K562 (cell line): ENCODE results near the gene RNF223. TPM values are rescaled to one million over a fixed set of nuclear protein-coding genes. Genes with fewer than 3 reads are reported as not detected.

ENCODE experiments used
- ATAC-seq: fragments of 200-7000 bp; cut with Tn5 transposase; 3 replicates; pipeline ENCODE4 v1.9.1; 2020; ENCODE audit warnings: moderate library complexity
- BruUV-seq: library from RNA; stranded (reverse); fragments of 400-500 nt; replicated peaks from 2 replicates; lab custom pipeline; 2021; lab: Mats Ljungman, UMichigan
- CTCF ChIA-PET: fragments of 300-600 bp; formaldehyde crosslinking; extraction: SDS; loops from one replicate; lab custom pipeline; 2021; ENCODE audit warnings: low intra/inter-chr PET ratio; lab: Yijun Ruan, JAX
- POLR2A ChIA-PET: fragments of 300-600, 350-650 bp; sonication (Branson Sonifier 250); formaldehyde crosslinking; extraction: SDS; loops from one replicate; lab custom pipeline; 2021; ENCODE audit warnings: antibody characterized with exemption, inconsistent platforms; lab: Yijun Ruan, JAX
- DNase-seq, 4 experiments: peaks; one replicate each; pipeline versions ENCODE4 v3.0.0 to v3.0.0-alpha.2; 2011 to 2018; ENCODE audit warnings: low spot score in 3 of 4, mixed read lengths in 3 of 4; ENCODE audit errors: extremely low read depth in 1 of 4
- FAIRE-seq: peaks from 2 replicates; lab custom pipeline; 2011; peaks lifted over from hg19 to GRCh38; lab: Jason Lieb, UNC
- H2AFZ ChIP-seq: 2 replicates; pipeline ENCODE4 v1.6.0; 2011; ENCODE audit warnings: low read depth, low read length, control low read depth, inconsistent platforms
- H3K27ac ChIP-seq: fragments of 200-600 bp; 3 replicates; pipeline ENCODE4 v1.8.0; 2011; ENCODE audit warnings: low read depth, mild to moderate bottlenecking, control low read depth, inconsistent platforms, low read length, moderate library complexity, mixed read lengths; ENCODE audit errors: extremely low read depth
- H3K27me3 ChIP-seq, 2 experiments: fragments of 300-600 bp in 1 of 2; 2 replicates in 1 of 2; 3 replicates in 1 of 2; pipeline versions ENCODE4 v1.6.0 to v1.8.0; 2011; ENCODE audit warnings: inconsistent platforms in 2 of 2, low read length in 2 of 2, mild to moderate bottlenecking in 1 of 2, mixed read lengths in 1 of 2, moderate library complexity in 1 of 2; ENCODE audit not compliant: control insufficient read depth in 2 of 2, insufficient read depth in 2 of 2
- H3K36me3 ChIP-seq: fragments of 300-600 bp; 3 replicates; pipeline ENCODE4 v1.8.0; 2011; ENCODE audit warnings: mild to moderate bottlenecking, low read length, inconsistent platforms; ENCODE audit not compliant: control insufficient read depth, insufficient read depth
- H3K4me1 ChIP-seq, 2 experiments: fragments of 200-600 bp in 1 of 2; replicated peaks in 1 of 2; 2 replicates in 1 of 2; 3 replicates in 1 of 2; pipeline versions ENCODE4 v1.5.1 to v1.8.0; 2011; ENCODE audit warnings: inconsistent platforms in 2 of 2, low read length in 2 of 2, mild to moderate bottlenecking in 1 of 2, mixed read lengths in 1 of 2, moderate library complexity in 1 of 2; ENCODE audit not compliant: control insufficient read depth in 2 of 2, insufficient read depth in 2 of 2
- H3K4me2 ChIP-seq: 2 replicates; pipeline ENCODE4 v1.6.1; 2011; ENCODE audit warnings: low read length, control low read depth, inconsistent platforms, mixed read lengths; ENCODE audit not compliant: insufficient read depth
- H3K4me3 ChIP-seq: fragments of 200-600 bp; sonication (generic), shearing (Covaris generic); 2 replicates; pipeline ENCODE4 v1.5.1; 2016; ENCODE audit warnings: control low read depth, inconsistent platforms
- H3K79me2 ChIP-seq: fragments of 200-600 bp; 3 replicates; pipeline ENCODE4 v1.8.0; 2011; ENCODE audit warnings: low read length, inconsistent platforms; ENCODE audit not compliant: control insufficient read depth, insufficient read depth
- H3K9ac ChIP-seq, 2 experiments: 2 replicates each; pipeline versions ENCODE4 v1.6.0 to v1.6.1; 2011; ENCODE audit warnings: low read depth in 2 of 2, low read length in 2 of 2, control low read depth in 1 of 2, inconsistent platforms in 1 of 2, mild to moderate bottlenecking in 1 of 2, mixed read lengths in 1 of 2; ENCODE audit not compliant: insufficient read depth in 1 of 2
- H3K9me1 ChIP-seq: one replicate; pipeline ENCODE4 v1.6.0; 2011; ENCODE audit warnings: inconsistent platforms, mild to moderate bottlenecking, low read length, moderate library complexity; ENCODE audit not compliant: control insufficient read depth, insufficient read depth
- H3K9me3 ChIP-seq: replicated peaks from 2 replicates; pipeline ENCODE4 v1.5.1; 2011; ENCODE audit warnings: low read depth, low read length, inconsistent platforms; ENCODE audit not compliant: control insufficient read depth, insufficient read depth
- H4K20me1 ChIP-seq: replicated peaks from 2 replicates; pipeline ENCODE4 v1.6.1; 2011; ENCODE audit warnings: low read length, inconsistent platforms, mixed read lengths; ENCODE audit not compliant: control insufficient read depth, insufficient read depth
- E2F3 ChIP-seq: fragments of 250-450 bp; sonication (Bioruptor Pico); IDR thresholded peaks from 2 replicates; pipeline ENCODE4 v1.4.0; 2020; ENCODE audit warnings: mild to moderate bottlenecking
- ESRRA ChIP-seq: fragments of 450-650 bp; IDR thresholded peaks from 2 replicates; pipeline ENCODE4 v1.6.1; 2014; ENCODE audit warnings: low read depth, mild to moderate bottlenecking, moderate library complexity, borderline replicate concordance
- JUNB ChIP-seq: fragments of 450-650 bp; formaldehyde crosslinking; conservative IDR thresholded peaks from 2 replicates; pipeline ENCODE4 v1.4.0; 2020; ENCODE audit warnings: mild to moderate bottlenecking
- MXI1 ChIP-seq: IDR thresholded peaks from 2 replicates; pipeline ENCODE4 v1.6.1; 2011; ENCODE audit warnings: low read depth, mild to moderate bottlenecking, improper control_type of control experiment, low read length
- MYBL2 ChIP-seq, 2 experiments: fragments of 450-650 bp in 1 of 2; sonication (generic) in 1 of 2; formaldehyde crosslinking in 1 of 2; IDR thresholded peaks; 2 replicates each; pipeline versions ENCODE4 v1.6.1 to v1.8.1; 2017 to 2022; ENCODE audit warnings: borderline replicate concordance in 1 of 2, inconsistent platforms in 1 of 2, low read depth in 1 of 2, mild to moderate bottlenecking in 1 of 2, missing genetic modification reagents in 1 of 2, moderate library complexity in 1 of 2
- NFATC3 ChIP-seq: fragments of 450-650 bp; IDR thresholded peaks from 2 replicates; pipeline ENCODE4 v1.6.1; 2017; ENCODE audit warnings: mild to moderate bottlenecking
- PRDM10 ChIP-seq: fragments of 450-650 bp; IDR thresholded peaks from 2 replicates; pipeline ENCODE4 v1.6.1; 2018; ENCODE audit not compliant: partially characterized antibody
- ZNF318 ChIP-seq, 2 experiments: fragments of 450-650 bp; IDR thresholded peaks; 2 replicates each; pipeline ENCODE4 v1.6.1; 2016; ENCODE audit warnings: mild to moderate bottlenecking in 2 of 2, borderline replicate concordance in 1 of 2, low read depth in 1 of 2, moderate library complexity in 1 of 2
- WGBS: fragments of 100-300 bp; shearing (Covaris generic); methylation state at CpG from one replicate; pipeline ENCODE4 v1.1.6; 2016; ENCODE audit warnings: low coverage, mixed read lengths; ENCODE audit not compliant: insufficient coverage; ENCODE audit errors: missing lambda C conversion rate; 5-methylcytosine and 5-hydroxymethylcytosine counted together
- in situ Hi-C: fragments of 300-500 bp; cut with MboI; formaldehyde crosslinking; loops from 4 replicates; pipeline ENCODE4 v1.15.0; 2018; ENCODE audit warnings: inconsistent platforms, mixed read lengths
- intact Hi-C: fragments of 100-400 bp; cut with micrococcal nuclease; formaldehyde crosslinking; loops from 2 replicates; pipeline ENCODE4 v1.14.2; 2022
- polyA plus RNA-seq, 8 experiments: library from polyadenylated mRNA; depleted of rRNA in 4 of 8; stranded (reverse) in 5 of 8; unstranded in 3 of 8; fragments of >200 nt; fragmentation: Nextera tagmentation in 2 of 8; fragmentation: Illumina TruSeq in 1 of 8; extraction: Ambion mirVana in 2 of 8; extraction: Trizol in 1 of 8; gene quantifications; 2 replicates each; pipeline versions ENCODE4 v1.2.1 to v1.2.3, GENCODE V29; 2011 to 2014; ENCODE audit warnings: inconsistent platforms in 1 of 8, missing spikeins in 1 of 8
- total RNA-seq, 7 experiments: library from RNA; depleted of rRNA in 6 of 7; stranded (reverse); fragments of >200 nt in 6 of 7; fragmentation: Illumina TruSeq in 2 of 7; extraction: Trizol in 2 of 7; gene quantifications; 2 replicates each; pipeline versions ENCODE4 v1.2.1 to v1.2.3, GENCODE V29; 2011 to 2021; ENCODE audit warnings: low replicate concordance in 1 of 7

The RNF223 gene
- total and polyA plus RNA-seq, 9 of the 15 experiments (the other 6 are each of a cell fraction or from before 2014, with no cell fraction given), result 0.04 to 0.32 TPM; not detected in 7

DNA sequence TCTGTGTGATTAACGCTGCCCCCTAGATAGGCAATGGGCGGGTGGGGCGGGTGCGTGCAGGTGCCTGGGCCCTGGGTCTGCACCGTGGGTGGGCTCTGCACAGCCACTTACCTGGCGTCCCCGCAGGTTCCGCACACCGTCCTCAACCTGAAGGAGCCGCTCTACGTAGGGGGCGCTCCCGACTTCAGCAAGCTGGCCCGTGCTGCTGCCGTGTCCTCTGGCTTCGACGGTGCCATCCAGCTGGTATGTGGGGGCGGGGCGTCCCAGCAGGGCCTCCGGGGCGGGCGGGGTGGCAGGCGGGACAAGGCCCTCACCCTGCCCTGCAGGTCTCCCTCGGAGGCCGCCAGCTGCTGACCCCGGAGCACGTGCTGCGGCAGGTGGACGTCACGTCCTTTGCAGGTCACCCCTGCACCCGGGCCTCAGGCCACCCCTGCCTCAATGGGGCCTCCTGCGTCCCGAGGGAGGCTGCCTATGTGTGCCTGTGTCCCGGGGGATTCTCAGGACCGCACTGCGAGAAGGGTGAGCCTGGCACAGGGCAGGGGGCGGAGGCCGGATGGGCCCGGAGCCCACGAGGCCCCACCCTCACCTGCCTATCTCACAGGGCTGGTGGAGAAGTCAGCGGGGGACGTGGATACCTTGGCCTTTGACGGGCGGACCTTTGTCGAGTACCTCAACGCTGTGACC is 22.8 kb downstream of the RNF223 start:
- ATAC-seq, result no peak
- H3K9ac ChIP-seq, result no peak overlapping the region
- WGBS, result 94% methylated on average over 20 of the region's 46 CpGs
- H3K4me1 ChIP-seq, result peaks cover 0 to 40% of the 10 kb centered on the region in 2 experiments; a peak in 1 of 5 replicates
- no peak overlapping the region for H2AFZ ChIP-seq
- no peak for FAIRE-seq
- no peak overlapping the region for H3K4me2 ChIP-seq
- no peak for DNase-seq
- H3K79me2 ChIP-seq, result no peaks in the 10 kb centered on the region
- in situ Hi-C loops, result no loop called here
- no peak overlapping the region for H3K27ac ChIP-seq
- ChIA-PET CTCF (no interaction called here), POLR2A (interaction anchor here (0.6 to 1.6 kb wide), 3 partner anchors 8 to 81 kb away, joined by 3 to 4 read pairs (median 3); no protein-coding TSS in a partner anchor)
- no peaks in the 10 kb centered on the region for H4K20me1 ChIP-seq
- no peaks in the 10 kb centered on the region for H3K9me1 ChIP-seq
- intact Hi-C loops, result no loop called here
- H3K9me3 ChIP-seq, result no peaks in the 10 kb centered on the region
- peaks cover 80% of the 10 kb centered on the region for H3K36me3 ChIP-seq
- H3K27me3 ChIP-seq, result no peaks in the 10 kb centered on the region
- no TSS peak for BruUV-seq
- no peak overlapping the region for H3K4me3 ChIP-seq
- TF ChIP-seq MXI1 (no peak), MYBL2 (IDR thresholded peaks at IDR 0.05; ENCODE audit: low read depth) (no peak), MYBL2 (CRISPR knock-in tag; IDR thresholded peaks at IDR 0.05; ENCODE audit: borderline replicate concordance) (no peak), ESRRA (no peak), NFATC3 (no peak), ZNF318 (IDR thresholded peaks at IDR 0.05; ENCODE audit: borderline replicate concordance in 1 of 2, low read depth in 1 of 2) (no peak), E2F3 (no peak), JUNB (CRISPR knock-in tag) (no peak), PRDM10 (no peak)
